Ovary (tissue), 9 donors: ENCODE data around the gene MECP2. TPM values are rescaled to one million over a fixed set of nuclear protein-coding genes. Genes with fewer than 3 reads are reported as not detected.

Experiments
- DNase-seq, 5 donors: peaks; one replicate each; pipeline ENCODE4 v3.0.0-alpha.2; 2019 to 2020
- H3K27ac ChIP-seq, 2 donors: fragments of 200-600 bp; one replicate each; pipeline versions ENCODE4 v1.5.1 to v1.8.0; 2019 to 2022
- H3K27me3 ChIP-seq: fragments of 200-600 bp; one replicate; pipeline ENCODE4 v1.8.0; 2022
- H3K36me3 ChIP-seq: fragments of 200-600 bp; sonication (generic); one replicate; pipeline ENCODE4 v1.5.1; 2019
- H3K4me1 ChIP-seq: one replicate; pipeline ENCODE4 v1.8.1; 2013; ENCODE audit warnings: mild to moderate bottlenecking, moderate library complexity; ENCODE audit not compliant: insufficient read depth
- H3K4me3 ChIP-seq: fragments of 200-600 bp; sonication (generic); one replicate; pipeline ENCODE4 v1.5.1; 2017
- H3K9me3 ChIP-seq, 2 donors: fragments of 200-600 bp in 1 of 2; sonication (generic) in 1 of 2; one replicate each; pipeline versions ENCODE4 v1.5.1 to v1.8.1; 2013 to 2019; ENCODE audit warnings: mild to moderate bottlenecking in 1 of 2, moderate library complexity in 1 of 2
- EP300 ChIP-seq: sonication (generic); formaldehyde crosslinking; IDR thresholded peaks from one replicate; pipeline ENCODE4 v1.6.1; 2017; ENCODE audit warnings: antibody characterized with exemption
- POLR2A ChIP-seq: fragments of 450-650 bp; IDR thresholded peaks from one replicate; pipeline ENCODE4 v1.6.1; 2017; ENCODE audit warnings: antibody characterized with exemption, mild to moderate bottlenecking, moderate library complexity
- WGBS, 3 donors: extraction: QIAGEN DNeasy Blood & Tissue Kit in 1 of 3; methylation state at CpG; one replicate each; pipeline versions ENCODE4 v1.1.5 to v1.1.7; 2013 to 2017; 5-methylcytosine and 5-hydroxymethylcytosine counted together
- intact Hi-C, 4 donors: fragments of 100-400 bp; cut with DNase I; formaldehyde crosslinking; loops; one replicate each; pipeline versions ENCODE4 v1.11.0 to v1.15.1; 2022 to 2023
- polyA plus RNA-seq, 2 donors: library from polyadenylated mRNA; stranded (reverse); fragments of 200-250 nt in 1 of 2; fragments of 350-450 nt in 1 of 2; fragmentation: Illumina TruSeq in 1 of 2; extraction: RNeasy Lipid Tissue Mini Kit (QIAGEN cat#74804) in 1 of 2; gene quantifications; one replicate each; pipeline ENCODE4 v1.2.3, GENCODE V29; 2013 to 2014
- total RNA-seq, 7 donors: library from RNA; depleted of rRNA in 2 of 7; stranded (reverse); fragments of >200 nt in 2 of 7; fragmentation: NEBNext Ultra II Directional in 3 of 7; extraction: Animal tissue kit (Norgen Biotek cat#: 25700) in 3 of 7; gene quantifications; one replicate each; pipeline versions ENCODE4 v1.1.0 to v1.2.4, GENCODE V29; 2016 to 2023
- TF ChIP-seq, protein P1 (sequence below), 3 donors: fragments of 450-650 bp in 2 of 3; fragments of 200-600 bp in 1 of 3; IDR thresholded peaks; one replicate each; pipeline versions ENCODE4 v1.5.1 to v1.8.0; 2016 to 2022; ENCODE audit warnings: antibody characterized with exemption in 3 of 3, mild to moderate bottlenecking in 1 of 3
- donor health status: DM: no; HTN: no; CAD: no; lungs with moderate emphysema.
- donor health status: DM: no; HTN: no; CAD: no.
- donor health status: Bipolar disorder and iron deficiency.
- donor health status: DM: yes; HTN: yes; CAD: no.
- donor health status: DM: no; HTN: no; CAD: no.
- donor health status: DM: yes; HTN: yes; CAD: no.

The MECP2 gene
- total and polyA plus RNA-seq, 9 donors = 26.8 to 91.2 (median 62.2) TPM

- TF ChIP-seq, protein P1, sequence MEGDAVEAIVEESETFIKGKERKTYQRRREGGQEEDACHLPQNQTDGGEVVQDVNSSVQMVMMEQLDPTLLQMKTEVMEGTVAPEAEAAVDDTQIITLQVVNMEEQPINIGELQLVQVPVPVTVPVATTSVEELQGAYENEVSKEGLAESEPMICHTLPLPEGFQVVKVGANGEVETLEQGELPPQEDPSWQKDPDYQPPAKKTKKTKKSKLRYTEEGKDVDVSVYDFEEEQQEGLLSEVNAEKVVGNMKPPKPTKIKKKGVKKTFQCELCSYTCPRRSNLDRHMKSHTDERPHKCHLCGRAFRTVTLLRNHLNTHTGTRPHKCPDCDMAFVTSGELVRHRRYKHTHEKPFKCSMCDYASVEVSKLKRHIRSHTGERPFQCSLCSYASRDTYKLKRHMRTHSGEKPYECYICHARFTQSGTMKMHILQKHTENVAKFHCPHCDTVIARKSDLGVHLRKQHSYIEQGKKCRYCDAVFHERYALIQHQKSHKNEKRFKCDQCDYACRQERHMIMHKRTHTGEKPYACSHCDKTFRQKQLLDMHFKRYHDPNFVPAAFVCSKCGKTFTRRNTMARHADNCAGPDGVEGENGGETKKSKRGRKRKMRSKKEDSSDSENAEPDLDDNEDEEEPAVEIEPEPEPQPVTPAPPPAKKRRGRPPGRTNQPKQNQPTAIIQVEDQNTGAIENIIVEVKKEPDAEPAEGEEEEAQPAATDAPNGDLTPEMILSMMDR (IDR thresholded peaks at IDR 0.05) = no peak
- TF ChIP-seq EP300 = no peak
- TF ChIP-seq POLR2A = no peak
- H3K27ac ChIP-seq = no peak overlapping the region
- H3K36me3 ChIP-seq = no peaks in the 10 kb centered on the region
- 78 to 91% (median 89%) methylated on average over 10 of the region's 10 CpGs for WGBS, 3 donors
- intact Hi-C loops = no loop called here
- no peak overlapping the region for H3K4me3 ChIP-seq
- no peaks in the 10 kb centered on the region for H3K27me3 ChIP-seq
- no peaks in the 10 kb centered on the region for H3K9me3 ChIP-seq
- no peaks in the 10 kb centered on the region for H3K4me1 ChIP-seq
- no peak for DNase-seq
Observed at GRCh38 chrX:154115071-154115470, 17.6 kb upstream of the MECP2 start.

DNA sequence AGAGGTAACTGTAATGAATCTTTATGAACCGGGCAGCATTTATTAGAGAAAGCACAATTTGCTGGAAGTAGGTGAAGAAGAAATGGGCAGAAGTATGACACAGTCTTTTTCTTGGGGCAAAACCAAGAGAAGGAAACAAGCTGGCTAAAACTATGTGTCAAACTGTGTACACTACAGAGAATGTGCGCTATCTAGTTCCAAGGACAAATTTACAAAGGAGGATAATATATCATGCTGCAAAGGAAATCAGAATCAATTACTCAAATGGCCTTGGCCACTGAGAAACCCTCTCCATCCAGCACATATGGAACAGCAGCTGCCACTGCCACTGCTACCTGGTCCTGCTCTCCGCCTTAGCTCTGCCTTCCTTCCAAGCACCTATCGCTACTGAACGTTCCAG is 17.1 kb upstream of the MECP2 start:
- H3K27ac ChIP-seq = no peak overlapping the region
- TF ChIP-seq, protein P1 (IDR thresholded peaks at IDR 0.05) = no peak
- TF ChIP-seq EP300 = no peak
- no peak for TF ChIP-seq POLR2A
- WGBS, 3 donors = 68 to 78% (median 77%) methylated on average over 5 of the region's 5 CpGs
- H3K4me3 ChIP-seq = no peak overlapping the region
- no peaks in the 10 kb centered on the region for H3K4me1 ChIP-seq
- no peak for DNase-seq
- no peaks in the 10 kb centered on the region for H3K9me3 ChIP-seq
- H3K27me3 ChIP-seq = no peaks in the 10 kb centered on the region
- intact Hi-C loops = no loop called here
- H3K36me3 ChIP-seq = no peaks in the 10 kb centered on the region

- WGBS, 3 donors = 60 to 74% (median 72%) methylated on average over 6 of the region's 6 CpGs
- TF ChIP-seq POLR2A = no peak
- TF ChIP-seq, protein P1 (IDR thresholded peaks at IDR 0.05) = no peak
- TF ChIP-seq EP300 = no peak
Observed at GRCh38 chrX:154113729-154114128, 16.2 kb upstream of the MECP2 start.

DNA sequence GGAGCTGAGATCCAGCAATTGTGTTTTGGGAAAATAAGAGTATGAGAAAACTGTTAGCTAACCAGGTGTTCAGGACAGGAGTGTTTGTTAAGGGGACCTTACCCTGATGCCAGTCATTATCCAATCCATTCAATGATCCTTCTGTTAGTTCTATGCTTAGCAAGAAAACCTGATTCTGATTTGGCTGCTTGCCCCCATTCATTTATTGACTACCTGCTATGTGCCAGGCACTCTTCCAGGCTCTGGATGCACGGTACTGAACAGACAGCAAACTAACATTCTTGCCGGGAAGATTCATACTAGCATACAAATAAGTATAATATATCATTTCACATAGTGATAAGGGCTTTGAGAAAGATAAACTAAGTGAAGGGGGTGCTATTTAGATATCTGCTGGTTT is 1.0 kb upstream of the MECP2 start:
- 38 to 52% (median 44%) methylated on average over 2 of the region's 2 CpGs for WGBS, 3 donors

More at GRCh38 chrX:154113729-154114128, 16.2 kb upstream of the MECP2 start:
- Histone ChIP-seq H3K4me1 (no peaks in the 10 kb centered on the region), H3K4me3 (no peak overlapping the region), H3K9me3 (no peaks in the 10 kb centered on the region), H3K27me3 (no peaks in the 10 kb centered on the region), H3K36me3 (no peaks in the 10 kb centered on the region), H3K27ac (no peak overlapping the region)
- intact Hi-C loops = no loop called here
- no peak for DNase-seq

More for the DNA sequence above, 1.0 kb upstream of the MECP2 start:
- TF ChIP-seq, protein P1 (IDR thresholded peaks at IDR 0.05) = no peak
- TF ChIP-seq POLR2A (no peak), EP300 (no peak)
- peaks cover 3% of the 10 kb centered on the region for H3K4me1 ChIP-seq
- no peaks in the 10 kb centered on the region for H3K27me3 ChIP-seq
- H3K27ac ChIP-seq = no peak overlapping the region
- H3K9me3 ChIP-seq = no peaks in the 10 kb centered on the region
- H3K4me3 ChIP-seq = no peak overlapping the region
- intact Hi-C loops = no loop called here
- no peaks in the 10 kb centered on the region for H3K36me3 ChIP-seq
- DNase-seq = no peak
